HUES48 (cell line): ENCODE data around the gene FLNB.
"Not testable (repeated sequence)": the region's sequence is repeated elsewhere in the genome, so short reads cannot be mapped to it uniquely, and the experiment has no call there.

Experiments used
- H3K27ac ChIP-seq: one replicate; pipeline ENCODE4 v1.7.0; 2013; ENCODE audit warnings: low read depth, low read length, inconsistent platforms
- H3K27me3 ChIP-seq: 2 replicates; pipeline ENCODE4 v1.6.1; 2013; ENCODE audit warnings: mild to moderate bottlenecking, low read length; ENCODE audit not compliant: control insufficient read depth, insufficient read depth
- H3K36me3 ChIP-seq: 2 replicates; pipeline ENCODE4 v1.6.1; 2013; ENCODE audit warnings: low read length; ENCODE audit not compliant: control insufficient read depth, insufficient read depth
- H3K4me1 ChIP-seq: 2 replicates; pipeline ENCODE4 v1.6.1; 2013; ENCODE audit warnings: mild to moderate bottlenecking, low read length; ENCODE audit not compliant: control insufficient read depth, insufficient read depth
- H3K4me3 ChIP-seq: 2 replicates; pipeline ENCODE4 v1.5.1; 2013; ENCODE audit warnings: mild to moderate bottlenecking, low read depth, low read length
- H3K9ac ChIP-seq: 2 replicates; pipeline ENCODE4 v1.6.1; 2013; ENCODE audit warnings: mild to moderate bottlenecking, low read depth, low read length, moderate library complexity
- H3K9me3 ChIP-seq: 2 replicates; pipeline ENCODE4 v1.6.1; 2013; ENCODE audit warnings: low read length; ENCODE audit not compliant: control insufficient read depth, insufficient read depth

Gene FLNB

DNA sequence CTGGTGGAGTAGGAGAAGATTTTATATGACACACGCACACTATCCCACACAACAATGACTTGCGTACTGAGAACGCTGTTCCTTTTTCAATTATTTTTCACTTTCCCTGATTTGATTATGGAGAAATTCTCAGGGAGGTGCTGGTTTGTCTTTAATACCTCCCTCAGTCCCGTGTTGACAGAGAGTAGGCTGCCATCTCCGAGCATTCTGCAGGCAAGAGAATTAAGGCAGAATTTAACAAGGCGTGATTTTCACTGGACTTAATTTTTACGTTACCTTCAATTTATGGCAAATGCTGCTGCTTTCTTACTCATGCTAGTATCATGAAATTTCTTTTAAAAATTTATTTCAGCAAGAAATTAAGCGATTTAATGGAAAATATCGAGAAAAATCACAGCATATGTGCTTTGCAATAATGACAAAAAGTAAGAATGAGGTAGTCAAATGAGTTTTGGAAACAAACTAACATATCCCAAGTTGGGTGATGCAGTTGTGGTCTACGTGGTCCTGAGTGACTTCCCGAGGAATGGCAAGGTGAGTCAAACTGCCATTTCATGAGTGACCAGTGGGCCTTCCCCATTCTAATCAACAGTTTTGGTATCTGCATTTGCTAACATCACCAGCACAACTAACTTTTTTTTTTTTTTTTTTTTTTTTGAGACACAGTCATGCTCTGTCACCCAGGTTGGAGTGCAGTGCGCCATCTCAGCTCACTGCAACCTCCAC is 185.6 kb downstream of the FLNB start:
- H3K9ac ChIP-seq: no peak overlapping the region

DNA sequence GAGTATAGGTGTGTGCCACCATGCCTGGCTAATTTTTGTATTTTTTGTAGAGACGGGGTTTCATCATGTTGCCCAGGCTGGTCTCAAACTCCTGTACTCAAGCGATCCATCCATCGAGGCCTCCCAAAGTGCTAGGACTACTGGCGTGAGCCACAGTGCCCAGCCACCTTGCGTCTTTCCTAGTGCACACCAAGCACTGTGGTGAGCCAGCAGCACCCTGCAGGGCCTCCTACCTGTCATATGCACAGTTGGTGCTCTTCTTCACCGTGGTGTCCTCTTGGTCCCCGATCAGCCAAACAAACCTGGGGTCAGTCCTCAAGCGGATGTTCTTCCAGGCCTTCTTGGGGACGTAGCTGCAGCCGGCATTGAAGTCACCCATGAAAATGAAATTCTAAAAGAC is 189.4 kb downstream of the FLNB start:
- H3K27me3 ChIP-seq: no peaks in the 10 kb centered on the region

More for the DNA sequence above, 185.6 kb downstream of the FLNB start:
- no peaks in the 10 kb centered on the region for H3K9me3 ChIP-seq
- H3K4me1 ChIP-seq: peaks cover 5% of the 10 kb centered on the region; the same call in 1 of the 2 replicates
- no peak overlapping the region for H3K27ac ChIP-seq
- H3K4me3 ChIP-seq: no peak overlapping the region
- H3K27me3 ChIP-seq: no peaks in the 10 kb centered on the region
- no peaks in the 10 kb centered on the region for H3K36me3 ChIP-seq

DNA sequence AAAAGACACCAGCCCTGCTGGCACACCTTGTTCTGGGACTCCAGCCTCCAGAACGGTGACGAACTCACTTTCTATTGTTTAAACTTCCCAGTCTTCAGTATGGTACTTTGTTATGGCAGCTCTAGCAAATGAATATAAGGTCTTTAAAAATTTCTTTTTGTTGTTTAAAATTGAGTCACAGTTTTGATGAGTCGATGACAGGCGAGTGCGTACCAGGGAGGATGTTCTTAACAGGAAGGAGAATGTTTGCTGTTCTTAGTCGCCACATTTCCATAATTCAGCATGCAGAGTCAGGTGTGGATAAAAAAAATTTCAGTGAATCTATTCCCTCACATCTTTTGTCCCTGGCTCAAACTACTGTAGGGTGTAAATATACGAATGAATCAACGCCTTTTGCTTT is 190.1 kb downstream of the FLNB start:
- no peaks in the 10 kb centered on the region for H3K36me3 ChIP-seq
- H3K4me3 ChIP-seq: no peak overlapping the region
- H3K4me1 ChIP-seq: no peaks in the 10 kb centered on the region
- H3K27ac ChIP-seq: no peak overlapping the region
- H3K27me3 ChIP-seq: no peaks in the 10 kb centered on the region
- H3K9me3 ChIP-seq: no peaks in the 10 kb centered on the region
- no peak overlapping the region for H3K9ac ChIP-seq

More for the DNA sequence above, 189.4 kb downstream of the FLNB start:
- no peak overlapping the region for H3K9ac ChIP-seq
- H3K9me3 ChIP-seq: no peaks in the 10 kb centered on the region
- no peak overlapping the region for H3K27ac ChIP-seq
- H3K36me3 ChIP-seq: no peaks in the 10 kb centered on the region
- no peaks in the 10 kb centered on the region for H3K4me1 ChIP-seq
- H3K4me3 ChIP-seq: no peak overlapping the region

DNA sequence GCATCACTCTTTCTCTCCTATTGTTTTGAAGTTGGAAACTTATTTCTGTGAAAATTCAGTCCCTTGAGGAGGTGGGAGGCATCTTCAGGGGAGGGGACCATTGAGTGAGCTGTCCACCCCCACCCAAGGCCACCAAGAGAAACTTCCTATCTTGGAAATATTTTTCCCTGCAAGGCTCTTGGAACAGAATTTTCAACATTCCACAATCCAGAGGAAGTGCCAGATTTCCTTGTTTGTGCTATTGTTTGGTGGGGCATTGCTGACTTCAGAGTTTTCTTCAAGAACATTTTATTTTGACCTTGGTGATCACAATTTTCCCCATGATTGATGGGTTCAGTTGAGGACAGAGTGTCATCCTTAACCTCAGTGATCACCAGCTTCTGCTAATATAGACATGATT is 190.6 kb downstream of the FLNB start:
- H3K9me3 ChIP-seq: no peaks in the 10 kb centered on the region
- H3K9ac ChIP-seq: no peak overlapping the region
- H3K36me3 ChIP-seq: no peaks in the 10 kb centered on the region
- no peak overlapping the region for H3K27ac ChIP-seq
- no peaks in the 10 kb centered on the region for H3K4me1 ChIP-seq
- H3K4me3 ChIP-seq: no peak overlapping the region
- H3K27me3 ChIP-seq: no peaks in the 10 kb centered on the region

DNA sequence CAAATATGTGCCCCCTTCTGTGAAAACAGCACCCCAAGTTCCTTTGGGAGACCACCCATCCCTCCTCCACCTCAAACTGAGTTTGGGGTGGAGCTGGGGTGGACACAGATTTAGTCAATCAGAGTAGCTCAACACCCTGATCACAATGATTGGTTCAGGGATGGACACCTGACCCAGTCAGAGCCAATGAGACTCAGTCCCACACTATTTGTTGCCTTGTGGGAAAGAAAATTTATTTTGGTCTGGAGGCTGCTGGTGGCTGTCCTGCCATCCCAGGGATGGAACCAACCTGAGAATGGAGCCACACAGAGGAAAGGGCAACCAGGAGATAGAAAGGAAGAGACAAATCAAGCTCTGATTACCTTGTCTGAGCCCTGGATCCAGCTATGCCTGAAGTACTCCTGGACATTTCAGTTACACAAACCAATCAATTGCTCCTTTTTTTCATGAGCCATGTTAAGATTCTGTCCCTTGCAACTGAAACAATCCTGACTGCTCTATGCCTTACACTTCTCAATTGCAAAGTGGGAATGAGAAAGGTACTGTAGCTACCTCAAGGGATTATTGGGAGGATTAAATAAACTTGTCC is 192.0 kb downstream of the FLNB start:
- Histone ChIP-seq H3K4me1 (no peaks in the 10 kb centered on the region), H3K27ac (no peak overlapping the region), H3K36me3 (no peaks in the 10 kb centered on the region), H3K9ac (no peak overlapping the region), H3K27me3 (no peaks in the 10 kb centered on the region), H3K9me3 (no peaks in the 10 kb centered on the region), H3K4me3 (no peak overlapping the region)

DNA sequence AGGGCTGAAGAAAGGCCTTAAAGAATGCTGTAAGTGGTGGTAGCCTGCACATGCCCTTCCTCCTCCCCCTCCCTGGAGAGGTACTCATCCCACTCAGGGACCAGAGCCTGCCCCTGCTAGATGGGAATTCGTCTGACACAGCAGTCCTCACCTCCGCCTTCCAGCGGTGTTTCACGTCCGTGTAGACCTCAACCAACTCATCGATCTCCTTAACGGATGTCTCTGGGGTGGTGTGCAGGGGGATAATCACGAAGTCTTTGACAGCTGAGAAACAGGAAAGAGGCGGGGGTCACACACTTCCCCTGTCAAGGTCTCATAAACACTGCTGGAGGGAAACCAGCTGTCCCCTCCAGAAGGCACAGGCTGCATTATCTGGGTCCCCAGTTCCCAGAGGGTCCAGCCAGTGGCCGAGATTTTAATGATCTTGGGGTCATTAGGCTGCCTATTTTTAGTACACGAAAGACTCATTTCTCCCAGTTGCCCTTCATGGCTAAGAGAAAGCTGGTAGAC is 192.7 kb downstream of the FLNB start:
- H3K9ac ChIP-seq: no peak overlapping the region
- H3K36me3 ChIP-seq: no peaks in the 10 kb centered on the region
- H3K27me3 ChIP-seq: no peaks in the 10 kb centered on the region
- H3K27ac ChIP-seq: no peak overlapping the region
- H3K4me3 ChIP-seq: no peak overlapping the region
- H3K9me3 ChIP-seq: no peaks in the 10 kb centered on the region
- no peaks in the 10 kb centered on the region for H3K4me1 ChIP-seq

DNA sequence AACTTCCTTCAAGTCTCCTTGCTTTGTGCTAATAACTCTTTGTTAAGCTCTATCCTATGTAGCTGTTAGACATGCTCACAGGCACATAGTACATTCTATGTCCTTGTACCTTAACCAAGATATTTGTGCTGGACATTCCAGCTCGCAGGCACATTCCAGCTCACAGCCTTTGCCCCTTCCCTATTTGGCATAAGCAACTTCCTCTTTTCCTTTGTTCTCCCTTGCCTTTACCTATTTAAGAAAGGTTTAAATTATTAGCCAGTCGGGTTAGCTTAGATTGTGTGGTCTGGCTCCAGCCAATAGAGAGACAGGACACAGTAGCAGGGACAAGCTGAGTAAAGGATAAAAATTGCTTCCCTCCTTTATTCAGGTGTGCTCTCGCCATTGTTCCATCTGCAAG is 193.2 kb downstream of the FLNB start:
- not testable (repeated sequence) for H3K9me3 ChIP-seq, H3K4me3 ChIP-seq, H3K27me3 ChIP-seq, H3K36me3 ChIP-seq, H3K4me1 ChIP-seq, H3K27ac ChIP-seq, H3K9ac ChIP-seq

DNA sequence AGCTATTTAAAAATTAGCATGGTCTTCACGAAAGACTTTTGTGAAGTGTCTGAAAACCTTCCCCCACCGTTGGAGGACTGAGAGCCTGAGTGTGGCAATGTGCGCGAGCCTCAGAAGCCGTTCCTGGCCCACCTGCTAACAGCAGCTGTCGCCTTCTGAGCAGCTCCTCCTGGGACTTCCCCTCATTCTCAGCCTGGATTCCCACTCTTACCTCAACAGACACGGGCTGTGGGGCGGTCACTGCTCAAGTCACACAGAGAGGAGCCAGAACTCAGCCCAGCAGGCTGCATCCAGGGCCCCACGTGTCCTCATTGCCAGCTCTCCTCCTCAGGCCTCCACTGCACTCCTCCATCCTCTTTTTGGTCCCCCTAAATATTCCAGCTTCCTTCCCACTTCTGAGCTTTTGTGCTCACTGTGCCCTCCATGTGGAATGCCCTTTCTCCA is 194.7 kb downstream of the FLNB start:
- no peak overlapping the region for H3K27ac ChIP-seq
- H3K4me3 ChIP-seq: no peak overlapping the region
- H3K4me1 ChIP-seq: no peaks in the 10 kb centered on the region
- no peak overlapping the region for H3K9ac ChIP-seq
- no peaks in the 10 kb centered on the region for H3K9me3 ChIP-seq
- H3K36me3 ChIP-seq: no peaks in the 10 kb centered on the region
- H3K27me3 ChIP-seq: no peaks in the 10 kb centered on the region

DNA sequence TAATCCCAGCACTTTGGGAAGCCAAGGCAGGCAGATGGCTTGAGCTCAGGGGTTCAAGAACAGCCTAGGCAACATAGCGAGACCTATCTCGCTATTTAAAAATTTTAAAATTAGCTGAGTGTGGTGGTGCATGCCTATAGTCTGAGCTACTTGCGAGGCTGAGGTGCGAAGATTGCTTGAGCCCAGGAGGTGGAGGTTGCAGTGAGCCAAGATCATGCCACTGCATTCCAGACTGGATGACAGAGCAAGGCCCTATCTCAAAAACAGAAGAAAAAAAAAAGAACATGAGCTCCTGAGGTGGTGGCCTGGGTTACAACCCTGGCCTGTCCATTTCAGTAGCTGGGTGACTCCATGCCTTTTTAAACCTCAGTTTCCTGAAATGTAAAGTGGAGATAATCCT is 195.3 kb downstream of the FLNB start:
- Histone ChIP-seq H3K9me3 (no peaks in the 10 kb centered on the region), H3K4me3 (no peak overlapping the region), H3K27ac (no peak overlapping the region), H3K27me3 (no peaks in the 10 kb centered on the region), H3K4me1 (no peaks in the 10 kb centered on the region), H3K36me3 (no peaks in the 10 kb centered on the region), H3K9ac (no peak overlapping the region)

DNA sequence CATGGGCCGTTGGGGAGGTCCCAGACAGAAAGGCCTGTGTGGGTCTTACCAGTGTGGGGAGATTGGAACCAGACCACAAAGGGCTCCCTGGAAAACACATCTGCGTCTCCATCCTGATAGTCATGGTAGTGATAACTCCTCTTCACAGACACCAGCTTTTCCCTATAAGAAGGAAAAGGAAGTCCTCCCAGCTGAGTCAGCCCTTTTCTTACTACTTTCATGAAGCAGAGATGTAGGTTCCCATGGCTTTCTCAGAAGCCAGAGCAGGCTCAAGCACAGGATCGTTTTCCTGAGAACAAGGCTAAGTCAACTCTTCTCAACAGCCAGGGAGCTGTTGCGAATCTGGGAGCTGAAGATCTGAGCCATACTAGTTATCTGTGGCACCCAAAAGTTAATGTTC is 196.5 kb downstream of the FLNB start:
- H3K9ac ChIP-seq: no peak overlapping the region
- H3K4me1 ChIP-seq: no peaks in the 10 kb centered on the region
- no peaks in the 10 kb centered on the region for H3K9me3 ChIP-seq
- H3K27me3 ChIP-seq: no peaks in the 10 kb centered on the region
- H3K4me3 ChIP-seq: no peak overlapping the region
- H3K27ac ChIP-seq: no peak overlapping the region
- no peaks in the 10 kb centered on the region for H3K36me3 ChIP-seq

DNA sequence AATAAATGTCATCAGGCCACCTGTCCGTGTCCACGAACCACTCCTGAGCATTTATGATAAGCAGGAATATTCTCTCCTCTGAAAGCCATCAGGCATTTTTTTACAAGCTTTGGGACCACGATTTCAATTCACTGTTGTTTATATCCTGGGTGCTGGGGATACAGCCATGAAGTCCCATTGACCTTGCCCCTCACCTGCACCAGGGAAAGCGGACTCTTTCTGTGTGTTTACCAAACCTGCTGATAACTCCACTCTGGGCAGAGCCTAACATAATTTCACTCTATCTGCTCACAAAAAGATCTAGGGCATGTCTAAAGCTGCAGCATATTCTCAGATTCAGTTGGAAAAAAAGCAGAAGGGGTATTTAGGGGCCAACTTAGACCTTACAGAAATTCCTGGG is 197.8 kb downstream of the FLNB start:
- no peak overlapping the region for H3K9ac ChIP-seq
- H3K4me1 ChIP-seq: no peaks in the 10 kb centered on the region
- H3K27ac ChIP-seq: no peak overlapping the region
- no peaks in the 10 kb centered on the region for H3K36me3 ChIP-seq
- no peak overlapping the region for H3K4me3 ChIP-seq
- no peaks in the 10 kb centered on the region for H3K27me3 ChIP-seq
- no peaks in the 10 kb centered on the region for H3K9me3 ChIP-seq
